Astrocyte of the cerebellum (primary cell): Measurements from ENCODE around the gene RAB4B.
"Not testable (repeated sequence)": the region's sequence is repeated elsewhere in the genome, so short reads cannot be mapped to it uniquely, and the experiment has no call there.

Experiments used
- DNase-seq: peaks from one replicate; pipeline ENCODE4 v3.0.0-alpha.2; 2011; ENCODE audit warnings: low read depth
- H3K4me3 ChIP-seq: 2 replicates; pipeline ENCODE4 v1.5.1; 2011; ENCODE audit warnings: mild to moderate bottlenecking, low read depth, low read length, moderate library complexity
- CTCF ChIP-seq: IDR thresholded peaks from 2 replicates; pipeline ENCODE4 v1.5.1; 2012; ENCODE audit warnings: low read length, low read depth, moderate library complexity, mild to moderate bottlenecking; ENCODE audit errors: missing control alignments
- in situ Hi-C: cut with HindIII; loops from 2 replicates; pipeline ENCODE4 v1.10.0; 2017; ENCODE audit warnings: low sequenced_read_pairs

Gene RAB4B

GRCh38 chr19:40808497-40808896, 30.4 kb downstream of the RAB4B start:
- no peak for TF ChIP-seq CTCF
- H3K4me3 ChIP-seq = no peak overlapping the region
- DNase-seq = no peak
- in situ Hi-C loops = no loop called here

- no peak for TF ChIP-seq CTCF
- no peak overlapping the region for H3K4me3 ChIP-seq
- DNase-seq = no peak
- in situ Hi-C loops = no loop called here
These were observed 31.5 kb downstream of the RAB4B start for GRCh38 chr19:40809358-40810086.

- DNase-seq = no peak
- in situ Hi-C loops = no loop called here
- no peak for TF ChIP-seq CTCF
- peak overlapping the region; percentile 25 for H3K4me3 ChIP-seq
These were observed 32.1 kb downstream of the RAB4B start for GRCh38 chr19:40810160-40810559.

- in situ Hi-C loops, DNase-seq: not testable (repeated sequence)
- peak overlapping the region; percentile 25 for H3K4me3 ChIP-seq
These were observed 32.8 kb downstream of the RAB4B start for GRCh38 chr19:40810649-40811408.

- no peak for DNase-seq
- no peak overlapping the region for H3K4me3 ChIP-seq
- no peak for TF ChIP-seq CTCF
- in situ Hi-C loops = no loop called here
These were observed 33.7 kb downstream of the RAB4B start for GRCh38 chr19:40811478-40812341.

GRCh38 chr19:40812571-40812970, 34.5 kb downstream of the RAB4B start:
- DNase-seq, in situ Hi-C loops, H3K4me3 ChIP-seq: not testable (repeated sequence)

- no peak for TF ChIP-seq CTCF
- H3K4me3 ChIP-seq = no peak overlapping the region
- no peak for DNase-seq
- in situ Hi-C loops = no loop called here
These were observed 35.1 kb downstream of the RAB4B start for GRCh38 chr19:40813182-40813581.
